ENCODE data around the gene TSTD2. TPM values are rescaled to one million over a fixed set of nuclear protein-coding genes. Genes with fewer than 3 reads are reported as not detected.

Gene TSTD2
- total RNA-seq (10 to 100 TPM; 17.8 to 18.4 TPM), polyA plus RNA-seq (1 to 10 TPM; 7.2 to 7.9 TPM)

- Mint-ChIP-seq H3K27ac (peak within 1 kb of the TSS; percentile 96 to 100 (median 100)), H3K27me3 (no peaks in the 10 kb centered on the region), H3K9me3 (no peaks in the 10 kb centered on the region), H3K4me1 (peaks cover 37 to 65% (median 51%) of the 10 kb centered on the region in 4 donors), H3K4me3 (peak within 1 kb of the TSS; percentile 96 to 100 (median 98)), H3K36me3 (peaks cover 0 to 15% of the 10 kb centered on the region in 2 donors)
- H3K9me3 ChIP-seq (ENCODE audit: control insufficient read depth in 1 of 2, low read length in 2 of 2) = no peaks in the 10 kb centered on the region
- ChIA-PET POLR2A (ENCODE audit: partially characterized antibody) (interaction anchor here (0.6 to 2.8 kb wide), 24 partner anchors 10 to 1757 kb away, joined by 3 to 49 read pairs (median 4); partner anchors contain the start of genes ANP32B, HABP4, PRXL2C and TBC1D2), CTCF (ENCODE audit: partially characterized antibody) (interaction anchor here (1.0 to 2.4 kb wide), 6 partner anchors 17 to 777 kb away, joined by 3 to 18 read pairs (median 6); no protein-coding TSS in a partner anchor)
- peak; percentile 96 to 97 (median 97) for DNase-seq
- H3K4me1 ChIP-seq (ENCODE audit: insufficient read depth, low read length) = peaks cover 52% of the 10 kb centered on the region
- H3K27ac ChIP-seq (ENCODE audit: low read depth, low read length) = peak within 1 kb of the TSS; percentile 92
- peak within 1 kb of the TSS; percentile 80 to 87 for H3K4me3 ChIP-seq (ENCODE audit: low read length in 2 of 2)
- H3K36me3 ChIP-seq (ENCODE audit: insufficient read depth, low read length) = no peaks in the 10 kb centered on the region
- H3K27me3 ChIP-seq (ENCODE audit: insufficient read depth, low read length) = no peaks in the 10 kb centered on the region
- intact Hi-C loops (cut with micrococcal nuclease) = loop anchor here (1.0 to 5.0 kb wide), 8 partner anchors 64 to 1214 kb away; partner anchors contain the start of genes ANP32B, TRMO, XPA and ZNF367
These were observed at the start of gene TSTD2, which contains the start of gene NCBP1 for GRCh38 chr9:97632985-97633858. Gene TSTD2 (minus strand): TSS chr9:97633368. CDS start chr9:97627562, 5,806 bp downstream. Gene NCBP1 (plus strand): TSS chr9:97633821. CDS start chr9:97633882, 61 bp downstream.

- Histone ChIP-seq H3K27me3 (ENCODE audit: insufficient read depth, low read length) (no peaks in the 10 kb centered on the region), H3K9me3 (ENCODE audit: control insufficient read depth in 1 of 2, low read length in 2 of 2) (no peaks in the 10 kb centered on the region), H3K4me3 (ENCODE audit: low read length in 2 of 2) (no peak overlapping the region), H3K4me1 (ENCODE audit: insufficient read depth, low read length) (no peaks in the 10 kb centered on the region), H3K27ac (ENCODE audit: low read depth, low read length) (no peak overlapping the region), H3K36me3 (ENCODE audit: insufficient read depth, low read length) (peaks cover 49% of the 10 kb centered on the region)
- Mint-ChIP-seq H3K36me3 (peaks cover 40 to 75% of the 10 kb centered on the region in 2 donors), H3K9me3 (no peaks in the 10 kb centered on the region), H3K27me3 (no peaks in the 10 kb centered on the region), H3K4me1 (peaks cover 1 to 16% (median 8%) of the 10 kb centered on the region in 4 donors), H3K27ac (peak overlapping the region in 5 of 7 donors; percentile 36 to 86 (median 62)), H3K4me3 (no peak overlapping the region)
- ChIA-PET CTCF (ENCODE audit: partially characterized antibody) (no interaction called here), POLR2A (ENCODE audit: partially characterized antibody) (no interaction called here)
- DNase-seq = no peak
- intact Hi-C loops (cut with micrococcal nuclease) = no loop called here
These were observed 49.1 kb upstream of the TSTD2 start for GRCh38 chr9:97682242-97682641.

GRCh38 chr9:97675655-97676054 is 42.5 kb upstream of the TSTD2 start:
- CTCF ChIA-PET (ENCODE audit: partially characterized antibody) = interaction anchor here (0.8 to 1.7 kb wide), 3 partner anchors 12 to 215 kb away, joined by 3 to 5 read pairs (median 4); no protein-coding TSS in a partner anchor
- Mint-ChIP-seq H3K27me3 (no peaks in the 10 kb centered on the region), H3K4me3 (no peak overlapping the region), H3K4me1 (peaks cover 3 to 12% (median 11%) of the 10 kb centered on the region in 4 donors), H3K27ac (peak overlapping the region in 3 of 7 donors; percentile 13 to 59 (median 29)), H3K9me3 (no peaks in the 10 kb centered on the region), H3K36me3 (peaks cover 49 to 85% of the 10 kb centered on the region in 2 donors)
- no peak for DNase-seq
- Histone ChIP-seq H3K27me3 (ENCODE audit: insufficient read depth, low read length) (no peaks in the 10 kb centered on the region), H3K4me1 (ENCODE audit: insufficient read depth, low read length) (no peaks in the 10 kb centered on the region), H3K36me3 (ENCODE audit: insufficient read depth, low read length) (peaks cover 47% of the 10 kb centered on the region), H3K4me3 (ENCODE audit: low read length in 2 of 2) (no peak overlapping the region), H3K27ac (ENCODE audit: low read depth, low read length) (no peak overlapping the region), H3K9me3 (ENCODE audit: control insufficient read depth in 1 of 2, low read length in 2 of 2) (no peaks in the 10 kb centered on the region)
- intact Hi-C loops (cut with micrococcal nuclease) = no loop called here
- POLR2A ChIA-PET (ENCODE audit: partially characterized antibody) = interaction anchor here (1.2 kb wide), 1 partner anchor 22 kb away, joined by 7 read pairs; the partner anchor contains the start of gene XPA

GRCh38 chr9:97673922-97674321 is 40.8 kb upstream of the TSTD2 start:
- Histone ChIP-seq H3K27me3 (ENCODE audit: insufficient read depth, low read length) (no peaks in the 10 kb centered on the region), H3K27ac (ENCODE audit: low read depth, low read length) (no peak overlapping the region), H3K9me3 (ENCODE audit: control insufficient read depth in 1 of 2, low read length in 2 of 2) (no peaks in the 10 kb centered on the region), H3K4me3 (ENCODE audit: low read length in 2 of 2) (no peak overlapping the region), H3K4me1 (ENCODE audit: insufficient read depth, low read length) (no peaks in the 10 kb centered on the region), H3K36me3 (ENCODE audit: insufficient read depth, low read length) (peaks cover 63% of the 10 kb centered on the region)
- Mint-ChIP-seq H3K9me3 (no peaks in the 10 kb centered on the region), H3K27me3 (no peaks in the 10 kb centered on the region), H3K4me1 (peaks cover 0 to 8% (median 3%) of the 10 kb centered on the region in 4 donors), H3K4me3 (no peak overlapping the region), H3K27ac (peak overlapping the region in 3 of 7 donors; percentile 11 to 48 (median 16)), H3K36me3 (peaks cover 56 to 88% of the 10 kb centered on the region in 2 donors)
- CTCF ChIA-PET (ENCODE audit: partially characterized antibody) = no interaction called here
- POLR2A ChIA-PET (ENCODE audit: partially characterized antibody) = no interaction called here
- no peak for DNase-seq
- intact Hi-C loops (cut with micrococcal nuclease) = no loop called here

GRCh38 chr9:97672403-97672802 is 39.2 kb upstream of the TSTD2 start:
- ChIA-PET CTCF (ENCODE audit: partially characterized antibody) (no interaction called here), POLR2A (ENCODE audit: partially characterized antibody) (interaction anchor here (1.5 kb wide), 1 partner anchor 24 kb away, joined by 4 read pairs; the partner anchor contains the start of gene XPA)
- peaks cover 0 to 8% (median 4%) of the 10 kb centered on the region in 4 donors for H3K4me1 Mint-ChIP-seq
- H3K36me3 Mint-ChIP-seq = peaks cover 57 to 85% of the 10 kb centered on the region in 2 donors
- H3K27me3 ChIP-seq (ENCODE audit: insufficient read depth, low read length) = no peaks in the 10 kb centered on the region
- no peaks in the 10 kb centered on the region for H3K9me3 Mint-ChIP-seq
- no peak overlapping the region for H3K27ac Mint-ChIP-seq
- H3K9me3 ChIP-seq (ENCODE audit: control insufficient read depth in 1 of 2, low read length in 2 of 2) = no peaks in the 10 kb centered on the region
- H3K4me3 ChIP-seq (ENCODE audit: low read length in 2 of 2) = no peak overlapping the region
- no peak overlapping the region for H3K27ac ChIP-seq (ENCODE audit: low read depth, low read length)
- intact Hi-C loops (cut with micrococcal nuclease) = no loop called here
- no peak for DNase-seq
- H3K4me3 Mint-ChIP-seq = no peak overlapping the region
- H3K36me3 ChIP-seq (ENCODE audit: insufficient read depth, low read length) = peaks cover 77% of the 10 kb centered on the region
- no peaks in the 10 kb centered on the region for H3K27me3 Mint-ChIP-seq
- H3K4me1 ChIP-seq (ENCODE audit: insufficient read depth, low read length) = no peaks in the 10 kb centered on the region

GRCh38 chr9:97670586-97670985 is 37.4 kb upstream of the TSTD2 start:
- H3K4me3 ChIP-seq (ENCODE audit: low read length in 2 of 2) = no peak overlapping the region
- POLR2A ChIA-PET (ENCODE audit: partially characterized antibody) = no interaction called here
- DNase-seq = no peak
- CTCF ChIA-PET (ENCODE audit: partially characterized antibody) = interaction anchor here (1.0 kb wide), 1 partner anchor 10 kb away, joined by 5 read pairs; no protein-coding TSS in a partner anchor
- no peaks in the 10 kb centered on the region for H3K27me3 ChIP-seq (ENCODE audit: insufficient read depth, low read length)
- no peaks in the 10 kb centered on the region for H3K4me1 ChIP-seq (ENCODE audit: insufficient read depth, low read length)
- intact Hi-C loops (cut with micrococcal nuclease) = no loop called here
- Mint-ChIP-seq H3K27me3 (no peaks in the 10 kb centered on the region), H3K27ac (peak overlapping the region in 1 of 7 donors; percentile 51), H3K4me1 (peaks cover 2 to 12% (median 9%) of the 10 kb centered on the region in 4 donors), H3K9me3 (no peaks in the 10 kb centered on the region), H3K4me3 (no peak overlapping the region), H3K36me3 (peaks cover 66 to 89% of the 10 kb centered on the region in 2 donors)
- peaks cover 82% of the 10 kb centered on the region for H3K36me3 ChIP-seq (ENCODE audit: insufficient read depth, low read length)
- H3K27ac ChIP-seq (ENCODE audit: low read depth, low read length) = no peak overlapping the region
- no peaks in the 10 kb centered on the region for H3K9me3 ChIP-seq (ENCODE audit: control insufficient read depth in 1 of 2, low read length in 2 of 2)

GRCh38 chr9:97668485-97668884 is 35.3 kb upstream of the TSTD2 start:
- no peak overlapping the region for H3K4me3 Mint-ChIP-seq
- Histone ChIP-seq H3K9me3 (ENCODE audit: control insufficient read depth in 1 of 2, low read length in 2 of 2) (no peaks in the 10 kb centered on the region), H3K4me1 (ENCODE audit: insufficient read depth, low read length) (no peaks in the 10 kb centered on the region), H3K36me3 (ENCODE audit: insufficient read depth, low read length) (peaks cover 82% of the 10 kb centered on the region), H3K27ac (ENCODE audit: low read depth, low read length) (no peak overlapping the region), H3K4me3 (ENCODE audit: low read length in 2 of 2) (no peak overlapping the region), H3K27me3 (ENCODE audit: insufficient read depth, low read length) (no peaks in the 10 kb centered on the region)
- peaks cover 2 to 12% (median 9%) of the 10 kb centered on the region in 4 donors for H3K4me1 Mint-ChIP-seq
- H3K9me3 Mint-ChIP-seq = no peaks in the 10 kb centered on the region
- CTCF ChIA-PET (ENCODE audit: partially characterized antibody) = no interaction called here
- H3K36me3 Mint-ChIP-seq = peaks cover 65 to 87% of the 10 kb centered on the region in 2 donors
- H3K27ac Mint-ChIP-seq = peak overlapping the region in 2 of 7 donors; percentile 9 to 25
- intact Hi-C loops (cut with micrococcal nuclease) = no loop called here
- POLR2A ChIA-PET (ENCODE audit: partially characterized antibody) = no interaction called here
- no peak for DNase-seq
- no peaks in the 10 kb centered on the region for H3K27me3 Mint-ChIP-seq

Measured in CD4-positive, alpha-beta memory T cell (primary cell).